ENCODE results near the gene YPEL2.

YPEL2 gene

GRCh38 chr17:59380474-59380873, 49.0 kb downstream of the YPEL2 start:
- Histone ChIP-seq H3K27me3 (ENCODE audit: control insufficient read depth, low read length) (no peaks in the 10 kb centered on the region), H3K4me3 (ENCODE audit: low read length) (no peak overlapping the region), H3K9me2 (replicated peaks; ENCODE audit: control insufficient read depth, low read length) (no peaks in the 10 kb centered on the region), H3K9me3 (ENCODE audit: control insufficient read depth, insufficient read depth, low read length) (no peaks in the 10 kb centered on the region), H3K36me3 (ENCODE audit: control insufficient read depth, low read length) (no peaks in the 10 kb centered on the region), H3F3A (ENCODE audit: control insufficient read depth, insufficient read depth) (no peaks in the 10 kb centered on the region), H4K20me1 (ENCODE audit: control insufficient read depth, insufficient read depth, low read depth, low read length) (no peaks in the 10 kb centered on the region), H3K79me2 (ENCODE audit: control insufficient read depth, low read length) (no peaks in the 10 kb centered on the region), H3K4me2 (ENCODE audit: low read length) (no peak overlapping the region), H3K4me1 (ENCODE audit: control insufficient read depth, low read length) (peaks cover 8% of the 10 kb centered on the region), H3K27ac (ENCODE audit: low read depth, low read length) (no peak overlapping the region)
- TF ChIP-seq EZH2phosphoT487 (IDR thresholded peaks at IDR 0.05; ENCODE audit: borderline replicate concordance, low read length), result no peak
- no peak for TF ChIP-seq CTCF (IDR thresholded peaks at IDR 0.05; ENCODE audit: low read depth, low read length, poor library complexity, severe bottlenecking)

GRCh38 chr17:59381716-59382570, 50.5 kb downstream of the YPEL2 start:
- H3K4me2 ChIP-seq (ENCODE audit: low read length), result no peak overlapping the region
- H3K79me2 ChIP-seq (ENCODE audit: control insufficient read depth, low read length), result no peaks in the 10 kb centered on the region
- no peak overlapping the region for H3K4me3 ChIP-seq (ENCODE audit: low read length)
- H3K36me3 ChIP-seq (ENCODE audit: control insufficient read depth, low read length), result no peaks in the 10 kb centered on the region
- H3F3A ChIP-seq (ENCODE audit: control insufficient read depth, insufficient read depth), result no peaks in the 10 kb centered on the region
- H3K27me3 ChIP-seq (ENCODE audit: control insufficient read depth, low read length), result no peaks in the 10 kb centered on the region
- H3K4me1 ChIP-seq (ENCODE audit: control insufficient read depth, low read length), result no peaks in the 10 kb centered on the region
- no peak for TF ChIP-seq CTCF (IDR thresholded peaks at IDR 0.05; ENCODE audit: low read depth, low read length, poor library complexity, severe bottlenecking)
- no peak for TF ChIP-seq EZH2phosphoT487 (IDR thresholded peaks at IDR 0.05; ENCODE audit: borderline replicate concordance, low read length)
- no peaks in the 10 kb centered on the region for H3K9me3 ChIP-seq (ENCODE audit: control insufficient read depth, insufficient read depth, low read length)
- H3K9me2 ChIP-seq (replicated peaks; ENCODE audit: control insufficient read depth, low read length), result no peaks in the 10 kb centered on the region
- no peak overlapping the region for H3K27ac ChIP-seq (ENCODE audit: low read depth, low read length)
- H4K20me1 ChIP-seq (ENCODE audit: control insufficient read depth, insufficient read depth, low read depth, low read length), result no peaks in the 10 kb centered on the region

DNA sequence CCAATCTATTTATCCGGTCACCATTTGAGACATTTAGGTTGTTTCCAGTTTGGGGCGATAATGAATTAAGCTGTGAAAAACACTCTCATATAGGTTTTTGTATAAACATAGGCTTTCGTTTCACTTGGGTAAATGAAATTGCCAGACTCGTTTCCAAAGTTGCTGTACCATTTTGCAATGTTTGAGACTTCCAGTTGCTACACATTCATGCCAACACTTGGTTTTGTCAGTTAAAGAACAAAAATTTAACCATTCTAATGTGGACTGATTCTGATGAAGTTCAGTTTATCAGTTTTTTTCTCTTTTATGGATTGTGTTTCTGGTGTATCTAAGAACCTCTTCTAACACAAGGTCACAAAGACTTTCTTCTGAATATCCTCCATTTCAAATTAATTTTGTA, 52.4 kb downstream of the YPEL2 start:
- Histone ChIP-seq H3K27ac (ENCODE audit: low read depth, low read length) (no peak overlapping the region), H3K36me3 (ENCODE audit: control insufficient read depth, low read length) (no peaks in the 10 kb centered on the region), H3K4me3 (ENCODE audit: low read length) (no peak overlapping the region), H3K4me1 (ENCODE audit: control insufficient read depth, low read length) (no peaks in the 10 kb centered on the region), H3K9me2 (replicated peaks; ENCODE audit: control insufficient read depth, low read length) (no peaks in the 10 kb centered on the region), H3K4me2 (ENCODE audit: low read length) (no peak overlapping the region), H3F3A (ENCODE audit: control insufficient read depth, insufficient read depth) (no peaks in the 10 kb centered on the region), H3K27me3 (ENCODE audit: control insufficient read depth, low read length) (no peaks in the 10 kb centered on the region), H3K9me3 (ENCODE audit: control insufficient read depth, insufficient read depth, low read length) (no peaks in the 10 kb centered on the region), H4K20me1 (ENCODE audit: control insufficient read depth, insufficient read depth, low read depth, low read length) (no peaks in the 10 kb centered on the region), H3K79me2 (ENCODE audit: control insufficient read depth, low read length) (no peaks in the 10 kb centered on the region)
- TF ChIP-seq EZH2phosphoT487 (IDR thresholded peaks at IDR 0.05; ENCODE audit: borderline replicate concordance, low read length) (no peak), CTCF (IDR thresholded peaks at IDR 0.05; ENCODE audit: low read depth, low read length, poor library complexity, severe bottlenecking) (no peak)
